ENCODE results near the gene CBX7.

- TF ChIP-seq CTCF (IDR thresholded peaks at IDR 0.05; ENCODE audit: low read depth, low read length, missing input control): no peak
- TF ChIP-seq YY1 (IDR thresholded peaks at IDR 0.05): no peak
- no peak for TF ChIP-seq RAD21 (IDR thresholded peaks at IDR 0.05)
- no peak for TF ChIP-seq MAX (IDR thresholded peaks at IDR 0.05)
- TF ChIP-seq ATF3 (IDR thresholded peaks at IDR 0.05): no peak
- TF ChIP-seq TAF1 (conservative IDR thresholded peaks at IDR 0.05): no peak
- TF ChIP-seq RXRA (IDR thresholded peaks at IDR 0.05): no peak
- TF ChIP-seq EGR1 (IDR thresholded peaks at IDR 0.05; ENCODE audit: low read depth in 2 of 2): peak in 1 of 2 donors; percentile 70
- no peak for TF ChIP-seq REST (IDR thresholded peaks at IDR 0.05)
- peak; percentile 9 for TF ChIP-seq SP1 (IDR thresholded peaks at IDR 0.05)
- TF ChIP-seq HNF4A (conservative IDR thresholded peaks at IDR 0.05): no peak
These were observed 21.3 kb downstream of the CBX7 start for GRCh38 chr22:39130892-39131855.
